HG03558 (cell line): ENCODE results near the gene FNIP1.
"Not testable (repeated sequence)": the region's sequence is repeated elsewhere in the genome, so short reads cannot be mapped to it uniquely, and the experiment has no call there.

Experiments
- ATAC-seq: cut with Tn5 transposase; IDR thresholded peaks from one replicate; pipeline ENCODE4 v1.9.1; 2021; ENCODE audit warnings: moderate number of reproducible peaks; ENCODE audit not compliant: unreplicated experiment; ENCODE audit errors: extremely low read depth

FNIP1 gene

GRCh38 chr5:131709043-131709442 lies 87.8 kb downstream of the FNIP1 start:
- no peak for ATAC-seq

GRCh38 chr5:131706281-131706680 lies 90.5 kb downstream of the FNIP1 start:
- ATAC-seq, result no peak

DNA sequence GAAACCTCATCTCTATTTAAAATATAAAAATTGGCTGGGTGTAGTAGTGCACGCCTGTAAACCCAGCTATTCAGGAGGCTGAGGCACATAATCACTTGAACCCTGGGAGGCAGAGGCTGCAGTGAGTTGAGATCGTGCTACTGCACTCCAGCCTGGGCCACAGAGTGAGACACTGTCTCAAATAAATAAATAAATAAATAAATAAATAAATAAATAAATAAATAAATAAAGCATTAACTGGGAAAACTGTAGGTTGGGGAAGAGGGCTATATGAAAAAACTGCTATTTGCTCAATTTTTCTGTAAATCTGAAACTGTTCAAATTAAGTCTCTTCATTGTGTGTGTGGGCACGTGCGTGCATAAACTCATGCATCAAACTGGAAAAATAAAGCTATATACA lies 101.9 kb downstream of the FNIP1 start:
- ATAC-seq, result no peak

DNA sequence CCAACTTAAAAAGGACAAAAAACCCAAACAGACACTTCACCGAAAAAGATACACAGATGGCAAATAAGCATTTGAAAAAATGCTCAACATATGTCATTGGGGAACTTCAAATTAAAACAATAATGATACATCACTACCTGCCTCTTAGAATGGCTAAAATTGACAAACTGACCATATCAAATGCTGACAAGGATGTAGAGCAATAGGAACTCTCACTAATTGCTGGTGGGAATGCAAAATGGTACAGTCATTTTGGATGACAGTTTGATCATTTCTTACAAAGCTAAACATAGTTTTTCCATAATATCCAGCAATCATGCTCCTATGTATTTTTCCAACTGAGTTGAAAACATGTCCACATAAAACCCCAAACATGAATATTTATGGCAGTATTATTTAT lies 102.9 kb downstream of the FNIP1 start:
- no peak for ATAC-seq

GRCh38 chr5:131685516-131686171 lies 111.2 kb downstream of the FNIP1 start:
- no peak for ATAC-seq

GRCh38 chr5:131684595-131684994 lies 112.2 kb downstream of the FNIP1 start:
- ATAC-seq, result no peak

- ATAC-seq, result no peak
These were observed 112.8 kb downstream of the FNIP1 start for GRCh38 chr5:131684051-131684450.

GRCh38 chr5:131682826-131683225 lies 114.0 kb downstream of the FNIP1 start:
- ATAC-seq, result no peak

- ATAC-seq, result no peak
These were observed 114.6 kb downstream of the FNIP1 start for GRCh38 chr5:131682175-131682574.

GRCh38 chr5:131679911-131680310 lies 116.9 kb downstream of the FNIP1 start:
- no peak for ATAC-seq

- not testable (repeated sequence) for ATAC-seq
These were observed 118.5 kb downstream of the FNIP1 start for GRCh38 chr5:131678273-131678672.

- no peak for ATAC-seq
These were observed 119.7 kb downstream of the FNIP1 start for GRCh38 chr5:131677115-131677514.

- no peak for ATAC-seq
These were observed 124.0 kb downstream of the FNIP1 start for GRCh38 chr5:131672776-131673175.

- ATAC-seq, result no peak
These were observed 124.7 kb downstream of the FNIP1 start for GRCh38 chr5:131671994-131672655.

GRCh38 chr5:131671409-131671808 lies 125.4 kb downstream of the FNIP1 start:
- peak; percentile 53 for ATAC-seq

- ATAC-seq, result no peak
These were observed 131.9 kb downstream of the FNIP1 start for GRCh38 chr5:131664929-131665328.

GRCh38 chr5:131661933-131662332 lies 134.9 kb downstream of the FNIP1 start:
- no peak for ATAC-seq

- ATAC-seq, result no peak
These were observed 137.0 kb downstream of the FNIP1 start for GRCh38 chr5:131659841-131660240.

GRCh38 chr5:131659290-131659689 lies 137.5 kb downstream of the FNIP1 start:
- no peak for ATAC-seq

- ATAC-seq, result no peak
These were observed 142.0 kb downstream of the FNIP1 start for GRCh38 chr5:131654776-131655175.

DNA sequence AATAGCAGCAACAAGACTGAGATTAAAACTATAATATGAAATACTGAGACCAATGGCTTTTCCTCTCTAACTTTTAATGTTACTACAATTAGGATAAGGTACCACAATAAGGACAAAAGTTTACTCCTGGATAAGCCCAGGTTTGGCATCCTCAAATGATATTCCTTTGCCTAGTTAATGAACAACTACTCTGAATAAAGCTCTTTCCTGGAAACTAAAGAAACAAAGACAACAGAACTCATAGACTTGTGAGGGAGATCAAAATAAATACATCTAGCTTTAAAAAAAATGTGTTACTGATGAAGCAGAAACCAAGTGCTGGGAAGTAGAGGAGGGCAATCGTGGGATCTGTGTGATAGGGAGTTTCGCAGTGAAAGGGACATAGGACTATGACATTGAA lies 142.5 kb downstream of the FNIP1 start:
- ATAC-seq, result no peak

DNA sequence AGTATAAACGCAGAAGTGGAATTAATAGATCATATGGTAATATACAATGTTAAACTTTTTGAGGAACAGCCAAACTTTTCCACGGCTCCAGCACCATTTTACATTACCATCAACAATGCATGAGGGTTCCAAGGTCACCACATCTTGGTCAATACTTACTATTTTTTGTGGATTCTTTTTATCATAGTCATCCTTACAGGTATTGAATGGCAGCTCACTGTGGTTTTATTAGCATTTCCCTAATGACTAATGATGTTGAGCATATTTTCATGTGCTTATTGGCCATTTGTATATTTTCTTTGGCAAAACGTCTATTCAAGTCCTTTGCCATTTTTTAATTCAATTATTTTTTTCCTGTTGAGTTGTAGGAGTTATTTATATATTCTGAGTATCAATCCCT lies 147.7 kb downstream of the FNIP1 start:
- no peak for ATAC-seq
